Right cardiac atrium (tissue), 5 donors: ENCODE results near the gene URM1. TPM values are rescaled to one million over a fixed set of nuclear protein-coding genes. Genes with fewer than 3 reads are reported as not detected.

Experiments used
- ATAC-seq, 2 donors: fragments of 200-7000 bp; cut with Tn5 transposase; one replicate each; pipeline versions ENCODE4 v1.8.0 to v1.9.1; 2020; ENCODE audit warnings: moderate library complexity in 2 of 2, mild to moderate bottlenecking in 1 of 2
- DNase-seq, 3 donors: peaks; one replicate each; pipeline ENCODE4 v3.0.0-alpha.2; 2020
- H3K27ac ChIP-seq: one replicate; pipeline ENCODE4 v1.5.1; 2013; ENCODE audit warnings: mild to moderate bottlenecking, low read length, control low read depth, moderate library complexity
- H3K27me3 ChIP-seq: one replicate; pipeline ENCODE4 v1.6.1; 2013; ENCODE audit not compliant: control insufficient read depth, insufficient read depth
- H3K4me1 ChIP-seq: one replicate; pipeline ENCODE4 v1.6.1; 2013; ENCODE audit warnings: low read length; ENCODE audit not compliant: control insufficient read depth, insufficient read depth
- H3K4me3 ChIP-seq: one replicate; pipeline ENCODE4 v1.5.1; 2013; ENCODE audit warnings: low read length, control low read depth
- H3K9me3 ChIP-seq: one replicate; pipeline ENCODE4 v1.6.1; 2013; ENCODE audit warnings: low read length; ENCODE audit not compliant: control insufficient read depth
- WGBS: extraction: QIAGEN DNeasy Blood & Tissue Kit; methylation state at CpG from one replicate; pipeline ENCODE4 v1.1.7; 2013; 5-methylcytosine and 5-hydroxymethylcytosine counted together
- intact Hi-C, 4 donors: fragments of 100-400 bp; cut with DNase I; formaldehyde crosslinking; loops; one replicate each; pipeline versions ENCODE4 v1.11.0 to v1.14.0; 2022 to 2023
- polyA plus RNA-seq: library from polyadenylated mRNA; stranded (reverse); fragments of 200-250 nt; gene quantifications from one replicate; pipeline ENCODE4 v1.2.3, GENCODE V29; 2013
- total RNA-seq, 4 donors: library from RNA; stranded (reverse); fragmentation: NEBNext Ultra II Directional; extraction: Animal tissue kit (Norgen Biotek cat#: 25700); gene quantifications; one replicate each; pipeline ENCODE4 v1.2.1, GENCODE V29; 2021
- donor health status: healthy with polysubstance abuse.
- donor health status: DM: no; HTN: yes; CAD: no.
- donor health status: DM: no; HTN: no; CAD: no.
- donor health status: DM: no; HTN: yes; CAD: no; lungs with severe emphysema.
- donor health status: DM: yes; HTN: yes; CAD: no.

Gene URM1
- total and polyA plus RNA-seq, 5 donors = 44.2 to 57.4 (median 50.5) TPM

- ATAC-seq = no peak
- H3K9me3 ChIP-seq = no peaks in the 10 kb centered on the region
- intact Hi-C loops = no loop called here
- no peak for DNase-seq
- 90% methylated on average over 6 of the region's 6 CpGs for WGBS
- no peaks in the 10 kb centered on the region for H3K27me3 ChIP-seq
- no peaks in the 10 kb centered on the region for H3K4me1 ChIP-seq
- H3K4me3 ChIP-seq = no peak overlapping the region
- no peak overlapping the region for H3K27ac ChIP-seq
Observed at GRCh38 chr9:128349772-128350171, 21.4 kb upstream of the URM1 start.

GRCh38 chr9:128355451-128355850, 15.7 kb upstream of the URM1 start:
- Histone ChIP-seq H3K27ac (no peak overlapping the region), H3K9me3 (no peaks in the 10 kb centered on the region), H3K27me3 (no peaks in the 10 kb centered on the region), H3K4me3 (no peak overlapping the region), H3K4me1 (no peaks in the 10 kb centered on the region)
- ATAC-seq = no peak
- intact Hi-C loops = loop anchor here in 1 of 4 donors (5.0 kb wide), 1 partner anchor 57 kb away; no protein-coding TSS in a partner anchor
- 94% methylated on average over 19 of the region's 19 CpGs for WGBS
- no peak for DNase-seq

GRCh38 chr9:128358090-128358489, 13.1 kb upstream of the URM1 start:
- Histone ChIP-seq H3K4me3 (no peak overlapping the region), H3K27ac (no peak overlapping the region), H3K27me3 (no peaks in the 10 kb centered on the region), H3K9me3 (no peaks in the 10 kb centered on the region), H3K4me1 (no peaks in the 10 kb centered on the region)
- intact Hi-C loops = loop anchor here in 1 of 4 donors (5.0 kb wide), 1 partner anchor 54 kb away; no protein-coding TSS in a partner anchor
- no peak for DNase-seq
- no peak for ATAC-seq
- WGBS = 70% methylated on average over 8 of the region's 8 CpGs

- Histone ChIP-seq H3K27me3 (no peaks in the 10 kb centered on the region), H3K9me3 (no peaks in the 10 kb centered on the region), H3K27ac (no peak overlapping the region), H3K4me3 (no peak overlapping the region), H3K4me1 (no peaks in the 10 kb centered on the region)
- intact Hi-C loops = loop anchor here in 1 of 4 donors (5.0 kb wide), 1 partner anchor 53 kb away; no protein-coding TSS in a partner anchor
- WGBS = 88% methylated on average over 4 of the region's 4 CpGs
- no peak for DNase-seq
- no peak for ATAC-seq
Observed at GRCh38 chr9:128358861-128359260, 12.3 kb upstream of the URM1 start.

- Histone ChIP-seq H3K9me3 (no peaks in the 10 kb centered on the region), H3K4me3 (no peak overlapping the region), H3K27ac (no peak overlapping the region), H3K27me3 (no peaks in the 10 kb centered on the region), H3K4me1 (no peaks in the 10 kb centered on the region)
- intact Hi-C loops = loop anchor here in 2 of 4 donors (10.0 kb wide), 1 partner anchor 54 kb away; no protein-coding TSS in a partner anchor
- ATAC-seq = no peak
- 55% methylated on average over 2 of the region's 2 CpGs for WGBS
- DNase-seq = no peak
Observed at GRCh38 chr9:128360826-128361225, 10.3 kb upstream of the URM1 start.

- Histone ChIP-seq H3K4me1 (no peaks in the 10 kb centered on the region), H3K4me3 (no peak overlapping the region), H3K9me3 (no peaks in the 10 kb centered on the region), H3K27me3 (no peaks in the 10 kb centered on the region), H3K27ac (peak overlapping the region; percentile 34)
- ATAC-seq = peak; percentile 37 to 38
- intact Hi-C loops = loop anchor here in 2 of 4 donors (10.0 kb wide), 1 partner anchor 53 kb away; no protein-coding TSS in a partner anchor
- DNase-seq = peak in 1 of 3 donors; percentile 27
- 52% methylated on average over 14 of the region's 14 CpGs for WGBS
Observed at GRCh38 chr9:128361296-128361985, 9.7 kb upstream of the URM1 start.

- 9% methylated on average over 20 of the region's 20 CpGs for WGBS
- peak overlapping the region; percentile 34 for H3K27ac ChIP-seq
- peak overlapping the region; percentile 5 for H3K4me3 ChIP-seq
- H3K4me1 ChIP-seq = no peaks in the 10 kb centered on the region
- H3K9me3 ChIP-seq = no peaks in the 10 kb centered on the region
- H3K27me3 ChIP-seq = no peaks in the 10 kb centered on the region
- ATAC-seq = peak; percentile 89 to 90
- peak; percentile 85 to 94 (median 90) for DNase-seq
- intact Hi-C loops = loop anchor here in 2 of 4 donors (10.0 kb wide), 1 partner anchor 53 kb away; no protein-coding TSS in a partner anchor
Observed at GRCh38 chr9:128361986-128362646, 9.1 kb upstream of the URM1 start.

- WGBS = 73% methylated on average over 3 of the region's 3 CpGs
- Histone ChIP-seq H3K27ac (no peak overlapping the region), H3K27me3 (no peaks in the 10 kb centered on the region), H3K4me1 (no peaks in the 10 kb centered on the region), H3K9me3 (no peaks in the 10 kb centered on the region), H3K4me3 (no peak overlapping the region)
- no peak for ATAC-seq
- DNase-seq = no peak
- intact Hi-C loops = loop anchor here in 2 of 4 donors (10.0 kb wide), 1 partner anchor 52 kb away; no protein-coding TSS in a partner anchor
Observed at GRCh38 chr9:128362774-128363173, 8.4 kb upstream of the URM1 start.

- 82% methylated on average over 4 of the region's 4 CpGs for WGBS
- Histone ChIP-seq H3K27me3 (no peaks in the 10 kb centered on the region), H3K9me3 (no peaks in the 10 kb centered on the region), H3K4me3 (peak overlapping the region; percentile 20), H3K27ac (no peak overlapping the region), H3K4me1 (no peaks in the 10 kb centered on the region)
- ATAC-seq (no peak), DNase-seq (no peak)
- intact Hi-C loops = loop anchor here in 2 of 4 donors (10.0 kb wide), 1 partner anchor 49 kb away; no protein-coding TSS in a partner anchor
Observed at GRCh38 chr9:128365525-128365924, 5.6 kb upstream of the URM1 start.

GRCh38 chr9:128369024-128369706, 2.0 kb upstream of the URM1 start:
- H3K27me3 ChIP-seq = no peaks in the 10 kb centered on the region
- H3K4me1 ChIP-seq = peaks cover 4% of the 10 kb centered on the region
- DNase-seq (no peak), ATAC-seq (no peak)
- H3K27ac ChIP-seq = no peak overlapping the region
- intact Hi-C loops = loop anchor here in 2 of 4 donors (10.0 kb wide), 1 partner anchor 46 kb away; no protein-coding TSS in a partner anchor
- WGBS = 90% methylated on average over 9 of the region's 9 CpGs
- no peak overlapping the region for H3K4me3 ChIP-seq
- no peaks in the 10 kb centered on the region for H3K9me3 ChIP-seq
